Measurements from ENCODE around the gene CXorf51B.
"Not testable (repeated sequence)": the region's sequence is repeated elsewhere in the genome, so short reads cannot be mapped to it uniquely, and the experiment has no call there.

Gene CXorf51B

DNA sequence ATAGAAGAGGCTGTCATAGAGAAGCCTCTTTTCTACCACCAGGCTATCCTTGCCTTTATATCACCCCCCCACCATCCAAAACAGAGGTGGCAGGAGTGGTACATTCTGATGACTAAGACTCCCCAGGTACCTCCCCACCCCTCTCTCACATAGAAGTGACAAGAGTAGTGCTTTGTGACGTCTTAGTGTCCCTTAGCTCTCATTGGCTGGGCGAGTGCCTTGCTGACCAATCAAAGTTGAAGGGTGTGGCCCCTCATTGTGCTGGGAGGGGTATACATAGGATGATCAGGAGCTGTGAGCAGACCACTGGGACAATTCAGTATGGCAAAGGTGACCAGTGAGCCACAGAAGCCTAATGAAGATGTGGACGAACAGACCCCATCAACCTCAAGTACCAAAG, at the start of gene CXorf51B:
Gene CXorf51B (plus strand): TSS at position 301 of the 400 bp plus-strand sequence. CDS start 21 bp downstream, at position 322.
- not testable (repeated sequence) for DNase-seq (ENCODE audit: extremely low read depth, low read depth)

- not testable (repeated sequence) for DNase-seq (ENCODE audit: extremely low read depth, low read depth)
Measured at GRCh38 chrX:146814644-146815043, 5.1 kb downstream of the CXorf51B start, which contains the start of gene CXorf51A. CXorf51A (minus strand) TSS chrX:146814744; CDS start chrX:146814723, 21 bp downstream.

GRCh38 chrX:146831994-146832393, 22.4 kb downstream of the CXorf51B start:
- TF ChIP-seq CTCF (IDR thresholded peaks at IDR 0.05; ENCODE audit: low read depth, low read length): no peak
- no peak for DNase-seq (ENCODE audit: extremely low read depth, low read depth)

- no peak for DNase-seq (ENCODE audit: extremely low read depth, low read depth)
- TF ChIP-seq CTCF (IDR thresholded peaks at IDR 0.05; ENCODE audit: low read depth, low read length): no peak
Measured at GRCh38 chrX:146854281-146854680, 44.7 kb downstream of the CXorf51B start.

Measured in AG09319 (cell line).